Suprapubic skin (tissue), 4 donors: Measurements from ENCODE around the gene TTC28.

Experiments
- CTCF ChIP-seq, 2 donors: fragments of 200-600 bp in 1 of 2; fragments of 450-650 bp in 1 of 2; sonication (generic) in 1 of 2; IDR thresholded peaks; one replicate each; pipeline ENCODE4 v1.5.1; 2016 to 2019; ENCODE audit warnings: antibody characterized with exemption in 2 of 2, mild to moderate bottlenecking in 1 of 2, moderate library complexity in 1 of 2
- EP300 ChIP-seq: sonication (generic); formaldehyde crosslinking; IDR thresholded peaks from one replicate; pipeline ENCODE4 v1.6.1; 2017; ENCODE audit warnings: antibody characterized with exemption
- POLR2A ChIP-seq, 2 donors: fragments of 450-650 bp; IDR thresholded peaks; one replicate each; pipeline ENCODE4 v1.6.1; 2017; ENCODE audit warnings: antibody characterized with exemption in 2 of 2, mild to moderate bottlenecking in 2 of 2, moderate library complexity in 2 of 2
- POLR2AphosphoS5 ChIP-seq, 3 donors: sonication (generic); formaldehyde crosslinking; IDR thresholded peaks; one replicate each; pipeline ENCODE4 v1.6.1; 2017; ENCODE audit warnings: antibody characterized with exemption in 3 of 3

- TF ChIP-seq CTCF (IDR thresholded peaks at IDR 0.05) (no peak), POLR2A (IDR thresholded peaks at IDR 0.05) (no peak), POLR2AphosphoS5 (IDR thresholded peaks at IDR 0.05) (no peak), EP300 (no peak)
Observed at GRCh38 chr22:28706845-28707244, 27.2 kb upstream of the TTC28 start.
